H1 (cell line): ENCODE measurements around the gene PAK5. TPM values are rescaled to one million over a fixed set of nuclear protein-coding genes. Genes with fewer than 3 reads are reported as not detected.

Experiments used
- CTCF ChIA-PET: fragments of 300-600 bp; sonication (Branson Sonifier 250); formaldehyde crosslinking; loops from one replicate; lab custom pipeline; 2021; ENCODE audit not compliant: partially characterized antibody; lab: Charles Lee
- POLR2A ChIA-PET: fragments of 300-600 bp; sonication (Branson Sonifier 250); formaldehyde crosslinking; loops from one replicate; lab custom pipeline; 2021; ENCODE audit warnings: inconsistent platforms; ENCODE audit not compliant: partially characterized antibody; lab: Charles Lee
- DNase-seq, 2 experiments: peaks; one replicate each; pipeline versions ENCODE4 v3.0.0 to v3.0.0-alpha.2; 2010 to 2022; ENCODE audit warnings: low spot score in 2 of 2, low read depth in 1 of 2, mixed read lengths in 1 of 2
- FAIRE-seq: peaks from 2 replicates; lab custom pipeline; 2011; peaks lifted over from hg19 to GRCh38; lab: Jason Lieb, UNC
- H2AFZ ChIP-seq: 2 replicates; pipeline ENCODE4 v1.8.1; 2012; ENCODE audit warnings: low read length, inconsistent platforms
- H2AK5ac ChIP-seq: 2 replicates; pipeline ENCODE4 v1.6.1; 2013; ENCODE audit warnings: low read depth, low read length
- H2BK120ac ChIP-seq: replicated peaks from 2 replicates; pipeline ENCODE3; 2013; ENCODE audit warnings: low read depth, low read length, inconsistent platforms
- H2BK12ac ChIP-seq: 2 replicates; pipeline ENCODE4 v1.6.1; 2013; ENCODE audit warnings: low read depth, low read length
- H2BK15ac ChIP-seq: 2 replicates; pipeline ENCODE4 v1.6.1; 2013; ENCODE audit warnings: low read length
- H2BK20ac ChIP-seq: 2 replicates; pipeline ENCODE4 v1.6.1; 2013; ENCODE audit warnings: low read length
- H2BK5ac ChIP-seq: 2 replicates; pipeline ENCODE4 v1.6.1; 2013; ENCODE audit warnings: low read depth, low read length
- H3K14ac ChIP-seq: 2 replicates; pipeline ENCODE4 v1.6.1; 2013; ENCODE audit warnings: inconsistent platforms; ENCODE audit not compliant: insufficient read length
- H3K18ac ChIP-seq: 2 replicates; pipeline ENCODE4 v1.6.1; 2013; ENCODE audit warnings: low read length; ENCODE audit errors: extremely low read depth
- H3K23ac ChIP-seq: 2 replicates; pipeline ENCODE4 v1.6.1; 2013; ENCODE audit warnings: inconsistent platforms; ENCODE audit not compliant: insufficient read length
- H3K23me2 ChIP-seq: 2 replicates; pipeline ENCODE4 v1.6.1; 2013; ENCODE audit warnings: low read depth, low read length
- H3K27ac ChIP-seq: 2 replicates; pipeline ENCODE4 v1.6.1; 2011; ENCODE audit warnings: low read depth, low read length, inconsistent platforms
- H3K27me3 ChIP-seq, 4 experiments: replicated peaks in 1 of 4; 1 replicate in 1 of 4; 2 replicates in 3 of 4; pipeline versions ENCODE4 v1.6.1 to v1.8.1; 2011 to 2013; ENCODE audit warnings: low read length in 3 of 4, mild to moderate bottlenecking in 3 of 4, inconsistent platforms in 2 of 4, mixed read lengths in 2 of 4, moderate library complexity in 1 of 4; ENCODE audit not compliant: control insufficient read depth in 3 of 4, insufficient read depth in 3 of 4; ENCODE audit errors: extremely low read depth in 1 of 4
- H3K36me3 ChIP-seq, 4 experiments: 2 replicates each; pipeline versions ENCODE4 v1.6.1 to v1.8.1; 2011 to 2013; ENCODE audit warnings: mild to moderate bottlenecking in 4 of 4, low read length in 3 of 4, moderate library complexity in 2 of 4, control low read depth in 1 of 4, inconsistent platforms in 1 of 4; ENCODE audit not compliant: insufficient read depth in 4 of 4, control insufficient read depth in 2 of 4
- H3K4ac ChIP-seq: replicated peaks from 2 replicates; pipeline ENCODE3; 2013; ENCODE audit warnings: low read length, low read depth, mixed read lengths, inconsistent platforms; ENCODE audit not compliant: insufficient read length
- H3K4me1 ChIP-seq, 4 experiments: replicated peaks in 1 of 4; 1 replicate in 1 of 4; 2 replicates in 3 of 4; pipeline versions ENCODE4 v1.6.1 to v1.8.1; 2011 to 2013; ENCODE audit warnings: low read length in 3 of 4, inconsistent platforms in 2 of 4, mixed read lengths in 1 of 4; ENCODE audit not compliant: insufficient read depth in 4 of 4, control insufficient read depth in 3 of 4
- H3K4me2 ChIP-seq, 2 experiments: 2 replicates each; pipeline versions ENCODE4 v1.6.1 to v1.8.1; 2011 to 2013; ENCODE audit warnings: low read depth in 2 of 2, low read length in 2 of 2, control low read depth in 1 of 2, inconsistent platforms in 1 of 2, mild to moderate bottlenecking in 1 of 2; ENCODE audit not compliant: insufficient read depth in 1 of 2
- H3K4me3 ChIP-seq, 4 experiments: fragments of 200-600, 300-600 bp in 1 of 4; sonication (generic), shearing (Covaris generic), sonication (Bioruptor Twin) in 1 of 4; 2 replicates each; pipeline versions ENCODE4 v1.5.1 to v1.8.1; 2011 to 2016; ENCODE audit warnings: low read length in 4 of 4, low read depth in 3 of 4, control low read depth in 2 of 4, inconsistent platforms in 2 of 4, mild to moderate bottlenecking in 2 of 4, mixed read lengths in 1 of 4, moderate library complexity in 1 of 4; ENCODE audit not compliant: insufficient read depth in 2 of 4; ENCODE audit errors: extremely low read depth in 1 of 4
- H3K56ac ChIP-seq: replicated peaks from 2 replicates; pipeline ENCODE3; 2013; ENCODE audit warnings: low read depth, mild to moderate bottlenecking, mixed read lengths, low read length, inconsistent platforms; ENCODE audit not compliant: insufficient read length
- H3K79me1 ChIP-seq: 2 replicates; pipeline ENCODE4 v1.6.1; 2013; ENCODE audit warnings: low read depth, low read length, control low read depth
- H3K79me2 ChIP-seq, 2 experiments: 2 replicates each; pipeline versions ENCODE4 v1.6.1 to v1.8.1; 2012 to 2013; ENCODE audit warnings: low read length in 2 of 2, mild to moderate bottlenecking in 2 of 2, inconsistent platforms in 1 of 2; ENCODE audit not compliant: insufficient read depth in 2 of 2, control insufficient read depth in 1 of 2
- H3K9ac ChIP-seq, 4 experiments: replicated peaks in 1 of 4; 1 replicate in 1 of 4; 2 replicates in 3 of 4; pipeline versions ENCODE4 v1.6.1 to v1.8.1; 2011 to 2013; ENCODE audit warnings: low read depth in 3 of 4, low read length in 3 of 4, control low read depth in 2 of 4, mild to moderate bottlenecking in 2 of 4, moderate library complexity in 2 of 4, inconsistent platforms in 1 of 4; ENCODE audit errors: extremely low read depth in 1 of 4
- H3K9me3 ChIP-seq, 2 experiments: 2 replicates each; pipeline versions ENCODE4 v1.6.1 to v1.8.1; 2012 to 2013; ENCODE audit warnings: mild to moderate bottlenecking in 2 of 2, moderate library complexity in 2 of 2, control low read depth in 1 of 2, inconsistent platforms in 1 of 2, low read depth in 1 of 2, low read length in 1 of 2, mixed read lengths in 1 of 2; ENCODE audit not compliant: insufficient read depth in 2 of 2
- H4K20me1 ChIP-seq, 2 experiments: replicated peaks in 1 of 2; 2 replicates each; pipeline versions ENCODE3 to v1.8.1; 2011 to 2013; ENCODE audit warnings: inconsistent platforms in 2 of 2, low read length in 2 of 2, mild to moderate bottlenecking in 1 of 2; ENCODE audit not compliant: insufficient read depth in 2 of 2, control insufficient read depth in 1 of 2
- H4K5ac ChIP-seq: 2 replicates; pipeline ENCODE4 v1.6.1; 2013; ENCODE audit warnings: low read length, low read depth, mixed read lengths, inconsistent platforms; ENCODE audit not compliant: insufficient read length
- H4K8ac ChIP-seq: 2 replicates; pipeline ENCODE4 v1.8.0; 2013; ENCODE audit warnings: mild to moderate bottlenecking, moderate library complexity, low read length, inconsistent platforms; ENCODE audit not compliant: insufficient read depth; ENCODE audit errors: extremely low read depth
- H4K91ac ChIP-seq: replicated peaks from 2 replicates; pipeline ENCODE3; 2013; ENCODE audit warnings: low read length, mixed read lengths, inconsistent platforms; ENCODE audit not compliant: insufficient read length
- WGBS, 2 experiments: shearing (Covaris generic) in 1 of 2; methylation state at CpG; one replicate each; pipeline versions ENCODE4 v1.1.6 to v1.1.7; 2013 to 2015; ENCODE audit warnings: low lambda C conversion rate in 2 of 2, mixed read lengths in 2 of 2, inconsistent platforms in 1 of 2, low coverage in 1 of 2, missing lambda C conversion rate in 1 of 2; ENCODE audit not compliant: insufficient replicate concordance in 2 of 2, insufficient coverage in 1 of 2, insufficient read length in 1 of 2; ENCODE audit errors: extremely low coverage in 1 of 2, missing lambda C conversion rate in 1 of 2; 5-methylcytosine and 5-hydroxymethylcytosine counted together
- polyA plus RNA-seq, 7 experiments: library from polyadenylated mRNA; depleted of rRNA in 3 of 7; stranded (reverse) in 5 of 7; unstranded in 2 of 7; fragments of >200 nt in 5 of 7; fragments of 200-250 nt in 2 of 7; gene quantifications; 1 replicate in 5 of 7; 2 replicates in 1 of 7; 4 replicates in 1 of 7; pipeline versions ENCODE4 v1.2.1 to v1.2.3, GENCODE V29; 2011 to 2013; ENCODE audit warnings: missing spikeins in 2 of 7, mixed read lengths in 2 of 7
- total RNA-seq: library from RNA; stranded (reverse); fragmentation: NEBNext Ultra II Directional; extraction: Animal tissue kit (Norgen Biotek cat#: 25700); gene quantifications from 2 replicates; pipeline ENCODE4 v1.2.1, GENCODE V29; 2021

The PAK5 gene
- total and polyA plus RNA-seq, 2 of the 8 experiments (the other 6 are each of a cell fraction or from before 2014, with no cell fraction given), result 0.54 to 0.80 TPM

- peaks cover 0 to 4% (median 0%) of the 10 kb centered on the region in 4 experiments; a peak in 1 of 7 replicates for H3K4me1 ChIP-seq
- H4K8ac ChIP-seq, result no peak overlapping the region
- H2BK15ac ChIP-seq, result no peak overlapping the region
- H3K79me2 ChIP-seq, result no peaks in the 10 kb centered on the region
- POLR2A ChIA-PET, result no interaction called here
- H3K14ac ChIP-seq, result no peak overlapping the region
- no peak overlapping the region for H3K9ac ChIP-seq
- CTCF ChIA-PET, result interaction anchor here (0.9 to 5.3 kb wide), 5 partner anchors 11 to 293 kb away, joined by 3 to 30 read pairs (median 4); no protein-coding TSS in a partner anchor
- DNase-seq (no peak), FAIRE-seq (no peak)
- no peak overlapping the region for H3K56ac ChIP-seq
- no peak overlapping the region for H2BK120ac ChIP-seq
- no peak overlapping the region for H4K91ac ChIP-seq
- H3K4me3 ChIP-seq, result no peak overlapping the region
- no peaks in the 10 kb centered on the region for H3K23me2 ChIP-seq
- no peak overlapping the region for H3K18ac ChIP-seq
- no peak overlapping the region for H2BK5ac ChIP-seq
- no peak overlapping the region for H2AFZ ChIP-seq
- no peaks in the 10 kb centered on the region for H3K27me3 ChIP-seq
- H3K4me2 ChIP-seq, result no peak overlapping the region
- H3K9me3 ChIP-seq, result 0 out of 4 replicates have a peak, but pooled peaks cover 0 to 3% of the 10 kb centered on the region in 2 experiments
- H2BK20ac ChIP-seq, result no peak overlapping the region
- H4K20me1 ChIP-seq, result no peaks in the 10 kb centered on the region
- no peak overlapping the region for H2AK5ac ChIP-seq
- WGBS, 2 experiments, result 50% methylated on average over 1 of the region's 1 CpG; no CpG with 5 or more reads in 1 of the 2 experiments
- H3K36me3 ChIP-seq, result no peaks in the 10 kb centered on the region
- H4K5ac ChIP-seq, result no peak overlapping the region
- H3K27ac ChIP-seq, result no peak overlapping the region
- no peak overlapping the region for H3K4ac ChIP-seq
- H3K23ac ChIP-seq, result no peak overlapping the region
- no peaks in the 10 kb centered on the region for H3K79me1 ChIP-seq
- H2BK12ac ChIP-seq, result no peak overlapping the region
Measured at GRCh38 chr20:9600562-9600961, 238.3 kb downstream of the PAK5 start.
